ENCODE results near the gene LHX4. TPM values are rescaled to one million over a fixed set of nuclear protein-coding genes. Genes with fewer than 3 reads are reported as not detected.

The LHX4 gene
- total and polyA plus RNA-seq, 4 donors, result 0.02 to 0.03 (median 0.02) TPM; not detected in 1

DNA sequence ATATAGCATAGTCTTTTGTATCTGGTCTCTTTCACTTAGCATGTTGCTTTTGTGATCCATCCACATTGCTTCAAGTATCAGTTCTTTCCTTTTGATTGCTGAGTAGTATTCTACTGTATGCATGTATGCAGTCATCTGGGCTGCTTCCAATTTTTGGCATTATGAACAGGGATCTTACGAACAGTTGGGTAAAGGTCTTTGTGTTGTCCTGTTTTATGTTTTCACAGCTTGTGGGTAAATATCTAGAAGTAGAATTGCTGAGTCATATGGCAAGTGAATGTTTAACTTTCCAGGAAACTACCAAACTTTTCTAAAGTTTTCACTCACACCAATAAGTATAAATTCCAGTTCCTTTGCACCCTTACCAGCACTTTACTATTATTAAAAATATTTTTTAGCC, 60.9 kb downstream of the LHX4 start:
- Histone ChIP-seq H3K27me3 (ENCODE audit: control insufficient read depth in 3 of 3, insufficient read depth in 3 of 3, low read length in 2 of 3) (no peaks in the 10 kb centered on the region), H3K9ac (ENCODE audit: insufficient read depth in 1 of 2, low read length in 2 of 2) (no peak overlapping the region), H3K36me3 (ENCODE audit: control insufficient read depth in 4 of 4, insufficient read depth in 4 of 4, low read length in 4 of 4) (peaks cover 0 to 5% (median 0%) of the 10 kb centered on the region in 4 donors), H3K9me3 (ENCODE audit: control insufficient read depth in 4 of 4, insufficient read depth in 3 of 4, low read length in 3 of 4) (no peaks in the 10 kb centered on the region), H3K4me3 (no peak overlapping the region), H3K4me1 (ENCODE audit: control insufficient read depth in 5 of 5, insufficient read depth in 5 of 5, low read length in 5 of 5) (peaks cover 0 to 19% (median 0%) of the 10 kb centered on the region in 5 donors), H3K27ac (ENCODE audit: low read depth in 1 of 2, low read length in 1 of 2) (no peak overlapping the region)
- TF ChIP-seq, protein P1, sequence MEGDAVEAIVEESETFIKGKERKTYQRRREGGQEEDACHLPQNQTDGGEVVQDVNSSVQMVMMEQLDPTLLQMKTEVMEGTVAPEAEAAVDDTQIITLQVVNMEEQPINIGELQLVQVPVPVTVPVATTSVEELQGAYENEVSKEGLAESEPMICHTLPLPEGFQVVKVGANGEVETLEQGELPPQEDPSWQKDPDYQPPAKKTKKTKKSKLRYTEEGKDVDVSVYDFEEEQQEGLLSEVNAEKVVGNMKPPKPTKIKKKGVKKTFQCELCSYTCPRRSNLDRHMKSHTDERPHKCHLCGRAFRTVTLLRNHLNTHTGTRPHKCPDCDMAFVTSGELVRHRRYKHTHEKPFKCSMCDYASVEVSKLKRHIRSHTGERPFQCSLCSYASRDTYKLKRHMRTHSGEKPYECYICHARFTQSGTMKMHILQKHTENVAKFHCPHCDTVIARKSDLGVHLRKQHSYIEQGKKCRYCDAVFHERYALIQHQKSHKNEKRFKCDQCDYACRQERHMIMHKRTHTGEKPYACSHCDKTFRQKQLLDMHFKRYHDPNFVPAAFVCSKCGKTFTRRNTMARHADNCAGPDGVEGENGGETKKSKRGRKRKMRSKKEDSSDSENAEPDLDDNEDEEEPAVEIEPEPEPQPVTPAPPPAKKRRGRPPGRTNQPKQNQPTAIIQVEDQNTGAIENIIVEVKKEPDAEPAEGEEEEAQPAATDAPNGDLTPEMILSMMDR (IDR thresholded peaks at IDR 0.05; ENCODE audit: control extremely low read depth, extremely low read depth), result no peak
- 67% methylated on average over 1 of the region's 1 CpG for WGBS, 2 donors
- no peak for DNase-seq
- ATAC-seq (ENCODE audit: insufficient read depth, low FRiP score), result no peak

DNA sequence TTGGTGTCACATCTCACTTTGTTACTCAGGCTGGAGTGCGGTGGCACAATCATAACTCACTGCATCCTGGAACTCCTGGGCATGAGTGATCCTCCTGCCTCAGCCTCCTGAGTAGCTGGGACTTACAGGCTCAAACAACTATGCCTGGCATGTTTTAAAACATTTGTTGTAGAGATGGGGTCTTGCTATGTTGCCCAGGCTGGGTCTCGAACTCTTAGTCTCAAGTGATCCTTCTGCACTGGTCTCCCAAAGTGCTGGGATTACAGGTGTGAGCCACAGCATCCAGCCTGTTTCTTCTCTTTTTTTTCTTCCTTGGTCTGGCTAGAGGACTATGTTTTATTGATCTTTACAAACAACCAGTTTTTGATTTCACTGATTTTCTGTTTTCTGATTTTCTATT, 64.6 kb downstream of the LHX4 start:
- no peak for ATAC-seq (ENCODE audit: insufficient read depth, low FRiP score)
- no peak overlapping the region for H3K9ac ChIP-seq (ENCODE audit: insufficient read depth in 1 of 2, low read length in 2 of 2)
- H3K27ac ChIP-seq (ENCODE audit: low read depth in 1 of 2, low read length in 1 of 2), result no peak overlapping the region
- no peak for DNase-seq
- TF ChIP-seq, protein P1 (IDR thresholded peaks at IDR 0.05; ENCODE audit: control extremely low read depth, extremely low read depth), result no peak
- H3K4me1 ChIP-seq (ENCODE audit: control insufficient read depth in 5 of 5, insufficient read depth in 5 of 5, low read length in 5 of 5), result peaks cover 0 to 2% (median 0%) of the 10 kb centered on the region in 5 donors
- no peak overlapping the region for H3K4me3 ChIP-seq
- H3K9me3 ChIP-seq (ENCODE audit: control insufficient read depth in 4 of 4, insufficient read depth in 3 of 4, low read length in 3 of 4), result no peaks in the 10 kb centered on the region
- 94 to 97% methylated on average over 2 of the region's 2 CpGs for WGBS, 2 donors
- no peaks in the 10 kb centered on the region for H3K27me3 ChIP-seq (ENCODE audit: control insufficient read depth in 3 of 3, insufficient read depth in 3 of 3, low read length in 2 of 3)
- peaks cover 0 to 4% (median 0%) of the 10 kb centered on the region in 4 donors for H3K36me3 ChIP-seq (ENCODE audit: control insufficient read depth in 4 of 4, insufficient read depth in 4 of 4, low read length in 4 of 4)

DNA sequence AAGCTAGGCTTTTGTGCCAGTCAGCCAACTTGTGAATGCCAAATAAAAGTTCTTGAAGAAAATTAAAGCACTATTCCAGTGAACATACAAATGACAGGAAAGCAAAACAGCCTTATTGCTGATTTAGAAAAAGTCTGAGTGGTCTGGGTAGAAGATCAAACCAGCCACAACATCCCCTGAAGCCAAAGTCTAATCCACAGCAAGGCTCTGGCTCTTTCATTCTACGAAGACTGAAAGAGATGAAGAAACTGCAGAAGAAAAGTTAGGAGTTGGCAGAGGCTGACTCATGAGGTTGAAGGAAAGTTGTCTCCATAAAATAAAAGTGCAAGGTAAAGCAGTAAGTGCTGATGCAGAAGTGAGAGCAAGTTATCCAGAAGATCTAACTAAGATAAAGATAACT, 65.9 kb downstream of the LHX4 start:
- no peak for DNase-seq
- Histone ChIP-seq H3K36me3 (ENCODE audit: control insufficient read depth in 4 of 4, insufficient read depth in 4 of 4, low read length in 4 of 4) (peaks cover 0 to 4% (median 0%) of the 10 kb centered on the region in 4 donors), H3K4me3 (no peak overlapping the region), H3K9me3 (ENCODE audit: control insufficient read depth in 4 of 4, insufficient read depth in 3 of 4, low read length in 3 of 4) (no peaks in the 10 kb centered on the region), H3K9ac (ENCODE audit: insufficient read depth in 1 of 2, low read length in 2 of 2) (no peak overlapping the region), H3K27me3 (ENCODE audit: control insufficient read depth in 3 of 3, insufficient read depth in 3 of 3, low read length in 2 of 3) (no peaks in the 10 kb centered on the region), H3K4me1 (ENCODE audit: control insufficient read depth in 5 of 5, insufficient read depth in 5 of 5, low read length in 5 of 5) (peaks cover 0 to 2% (median 0%) of the 10 kb centered on the region in 5 donors), H3K27ac (ENCODE audit: low read depth in 1 of 2, low read length in 1 of 2) (no peak overlapping the region)
- TF ChIP-seq, protein P1 (IDR thresholded peaks at IDR 0.05; ENCODE audit: control extremely low read depth, extremely low read depth), result no peak
- 89 to 97% methylated on average over 1 of the region's 1 CpG for WGBS, 2 donors
- no peak for ATAC-seq (ENCODE audit: insufficient read depth, low FRiP score)
